NCI-H774 (cell line): ENCODE results near the gene TRIO.
"Not testable (repeated sequence)": the region's sequence is repeated elsewhere in the genome, so short reads cannot be mapped to it uniquely, and the experiment has no call there.

Experiments used
- DNase-seq: peaks from one replicate; lab custom pipeline; 2025; lab: John Stamatoyannopoulos, UW

TRIO gene

DNA sequence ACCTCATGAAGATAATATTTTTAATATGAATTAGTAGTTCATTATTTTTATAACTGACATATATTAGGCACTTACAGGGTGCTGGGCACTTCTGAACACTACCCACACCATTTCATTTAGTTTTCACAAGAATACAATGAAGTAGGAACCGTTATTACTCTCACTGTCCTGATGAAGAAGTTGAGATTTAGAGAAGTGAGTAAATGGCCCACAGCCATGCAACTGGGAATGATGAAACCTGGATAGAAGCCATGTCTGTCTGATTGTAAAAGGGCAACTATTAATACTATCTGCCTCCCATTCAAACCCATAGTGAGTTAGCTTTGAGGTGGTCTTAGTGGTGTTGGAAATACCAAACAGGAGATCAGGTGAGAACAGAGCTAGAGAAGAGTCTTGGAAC is 408.9 kb downstream of the TRIO start:
- DNase-seq: no peak

DNA sequence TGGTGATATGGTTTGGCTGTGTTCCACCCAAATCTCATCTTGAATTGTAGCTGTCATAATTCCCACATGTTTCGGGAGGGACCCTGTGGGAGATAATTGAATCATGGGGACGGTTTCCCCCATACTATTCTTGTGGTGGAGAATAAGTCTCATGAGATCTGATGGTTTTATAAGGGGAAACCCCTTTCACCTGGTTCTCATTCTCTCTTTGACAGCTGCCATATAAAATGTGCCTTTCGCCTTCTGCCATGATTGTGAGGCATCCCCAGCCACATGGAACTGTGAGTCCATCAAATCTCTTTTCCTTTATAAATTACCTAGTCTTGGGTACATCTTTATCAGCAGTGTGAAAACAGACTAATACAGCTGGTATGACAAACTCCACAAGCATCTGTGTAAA is 411.1 kb downstream of the TRIO start:
- not testable (repeated sequence) for DNase-seq

DNA sequence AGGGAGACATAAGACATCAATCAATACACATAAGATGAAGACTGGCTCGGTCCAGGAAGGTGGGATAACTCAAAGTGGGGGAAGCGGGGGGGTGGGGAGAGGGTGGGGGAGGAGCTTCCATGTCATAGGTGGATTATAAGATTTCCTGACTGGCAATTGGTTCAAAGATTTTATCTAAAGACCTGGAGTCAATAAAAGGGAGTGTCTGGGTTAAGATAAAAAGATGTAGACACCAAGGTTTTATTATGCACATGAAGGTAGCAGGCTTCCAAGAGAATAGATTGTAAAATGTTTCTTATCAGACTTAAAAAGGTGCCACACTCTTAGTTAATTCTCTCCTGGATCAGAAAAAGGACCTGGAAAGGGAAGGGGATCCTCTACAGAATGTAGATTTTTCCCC is 412.9 kb downstream of the TRIO start:
- DNase-seq: no peak

DNA sequence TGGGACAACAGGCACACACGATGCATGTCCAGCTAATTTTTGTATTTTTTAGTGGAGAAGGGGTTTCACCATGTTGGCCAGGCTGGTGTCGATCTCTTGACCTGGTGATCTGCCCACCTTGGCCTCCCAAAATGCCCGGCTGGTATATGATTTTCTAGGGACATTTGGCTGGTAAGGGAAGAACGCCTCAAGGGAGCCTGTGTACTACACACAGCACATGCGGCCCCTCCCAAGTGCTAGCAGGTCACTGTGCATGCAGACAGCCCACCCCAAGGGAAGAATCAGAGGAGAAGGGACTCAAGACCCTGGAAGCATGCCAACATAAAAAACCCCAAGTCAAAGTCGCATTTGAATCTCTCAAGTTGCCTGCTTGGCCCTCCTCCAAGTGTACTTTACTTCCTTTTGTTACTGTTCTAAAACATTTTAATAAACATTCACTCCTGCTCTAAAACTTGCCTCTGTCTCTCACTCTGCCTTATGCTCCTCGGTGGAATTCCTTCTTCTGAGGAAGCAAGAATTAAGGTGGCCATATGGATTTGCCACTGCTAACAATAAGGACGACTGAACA is 414.1 kb downstream of the TRIO start:
- no peak for DNase-seq

DNA sequence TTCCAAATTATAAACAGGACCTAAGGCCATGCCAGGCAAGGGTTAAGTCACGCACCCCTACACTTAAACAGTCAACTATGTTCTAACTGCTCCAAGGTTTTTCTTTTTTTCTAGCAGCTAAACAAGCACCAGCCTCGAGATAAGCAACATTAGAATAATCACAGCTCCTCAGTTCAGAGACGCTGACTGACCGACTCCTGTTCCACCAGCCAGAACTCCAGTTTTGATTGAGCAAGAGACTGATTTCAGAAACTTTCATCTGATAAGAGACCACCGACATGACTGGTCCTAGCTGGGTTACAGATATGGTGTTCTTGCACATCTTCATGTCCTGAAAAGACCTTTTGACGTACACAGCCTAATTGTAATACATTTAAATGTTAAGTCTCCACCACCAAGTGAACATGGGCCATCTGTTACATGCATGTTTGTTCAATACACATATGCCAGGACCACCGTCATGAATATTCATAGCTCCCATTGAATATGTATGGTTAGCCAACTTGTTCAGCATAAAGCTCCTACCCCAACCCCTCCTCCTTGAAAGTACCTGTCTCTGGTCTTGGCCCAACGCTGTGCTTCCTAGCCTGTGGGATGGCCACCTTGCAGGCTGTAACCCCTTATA is 414.8 kb downstream of the TRIO start:
- DNase-seq: no peak
